H9 (cell line): ENCODE results near the gene RAB19. TPM values are rescaled to one million over a fixed set of nuclear protein-coding genes. Genes with fewer than 3 reads are reported as not detected.

ENCODE experiments used
- DNase-seq: peaks from one replicate; pipeline ENCODE4 v3.0.0-alpha.2; 2017
- H2AFZ ChIP-seq: one replicate; pipeline ENCODE4 v1.6.1; 2013; ENCODE audit warnings: mild to moderate bottlenecking, low read length, control low read depth, moderate library complexity
- H2AK5ac ChIP-seq: 2 replicates; pipeline ENCODE4 v1.6.1; 2013; ENCODE audit warnings: low read length, control low read depth, mixed read lengths; ENCODE audit not compliant: insufficient read length
- H2BK120ac ChIP-seq: one replicate; pipeline ENCODE4 v1.6.1; 2013; ENCODE audit warnings: low read depth, mild to moderate bottlenecking, low read length, control low read depth, inconsistent platforms; ENCODE audit not compliant: poor library complexity, severe bottlenecking
- H2BK12ac ChIP-seq: 2 replicates; pipeline ENCODE4 v1.6.1; 2013; ENCODE audit warnings: low read length, control low read depth, mixed read lengths, low read depth; ENCODE audit not compliant: insufficient read length
- H2BK15ac ChIP-seq: 2 replicates; pipeline ENCODE4 v1.6.1; 2013; ENCODE audit warnings: low read depth, low read length, control low read depth
- H2BK20ac ChIP-seq: one replicate; pipeline ENCODE4 v1.6.1; 2013; ENCODE audit warnings: low read depth, mild to moderate bottlenecking, low read length, control low read depth, inconsistent platforms; ENCODE audit not compliant: poor library complexity, severe bottlenecking
- H2BK5ac ChIP-seq: 2 replicates; pipeline ENCODE4 v1.6.1; 2013; ENCODE audit warnings: low read length, control low read depth, mixed read lengths; ENCODE audit not compliant: insufficient read length
- H3K14ac ChIP-seq: 2 replicates; pipeline ENCODE4 v1.6.1; 2013; ENCODE audit warnings: low read length, control low read depth; ENCODE audit not compliant: insufficient read depth
- H3K18ac ChIP-seq: 2 replicates; pipeline ENCODE4 v1.6.1; 2013; ENCODE audit warnings: low read depth, mild to moderate bottlenecking, mixed read lengths, low read length, control low read depth; ENCODE audit not compliant: insufficient read length
- H3K23ac ChIP-seq: 2 replicates; pipeline ENCODE4 v1.6.1; 2013; ENCODE audit warnings: low read length, control low read depth, mixed read lengths, low read depth; ENCODE audit not compliant: insufficient read length
- H3K23me2 ChIP-seq: 2 replicates; pipeline ENCODE4 v1.6.1; 2013; ENCODE audit warnings: low read depth, mild to moderate bottlenecking, mixed read lengths, low read length, control low read depth; ENCODE audit not compliant: insufficient read length, poor library complexity, severe bottlenecking
- H3K27ac ChIP-seq: 2 replicates; pipeline ENCODE4 v1.5.1; 2013; ENCODE audit warnings: low read length, control low read depth, mixed read lengths, low read depth; ENCODE audit not compliant: insufficient read length
- H3K27me3 ChIP-seq: 2 replicates; pipeline ENCODE4 v1.6.1; 2013; ENCODE audit warnings: low read length, control low read depth, inconsistent platforms; ENCODE audit not compliant: insufficient read depth
- H3K4ac ChIP-seq: 2 replicates; pipeline ENCODE4 v1.6.1; 2013; ENCODE audit warnings: low read depth, mild to moderate bottlenecking, control low read depth, inconsistent platforms, low read length, moderate library complexity
- H3K4me1 ChIP-seq: 2 replicates; pipeline ENCODE4 v1.6.1; 2013; ENCODE audit warnings: low read length, control low read depth, inconsistent platforms; ENCODE audit not compliant: insufficient read depth
- H3K4me2 ChIP-seq: 2 replicates; pipeline ENCODE4 v1.6.1; 2013; ENCODE audit warnings: low read length, control low read depth, mixed read lengths; ENCODE audit not compliant: insufficient read length, insufficient read depth
- H3K56ac ChIP-seq: 2 replicates; pipeline ENCODE4 v1.6.1; 2013; ENCODE audit warnings: low read depth, mild to moderate bottlenecking, mixed read lengths, low read length, control low read depth; ENCODE audit not compliant: insufficient read length
- H3K79me1 ChIP-seq: 2 replicates; pipeline ENCODE4 v1.6.1; 2013; ENCODE audit warnings: low read depth, mild to moderate bottlenecking, moderate library complexity, low read length, control low read depth, inconsistent platforms; ENCODE audit not compliant: insufficient read depth, poor library complexity, severe bottlenecking
- H3K79me2 ChIP-seq: 2 replicates; pipeline ENCODE4 v1.6.1; 2013; ENCODE audit warnings: low read length, control low read depth, inconsistent platforms; ENCODE audit not compliant: insufficient read depth
- H3K9ac ChIP-seq: 2 replicates; pipeline ENCODE4 v1.6.1; 2013; ENCODE audit warnings: low read length, control low read depth, mixed read lengths; ENCODE audit not compliant: insufficient read length; ENCODE audit errors: extremely low read depth
- H3K9me3 ChIP-seq: one replicate; pipeline ENCODE4 v1.6.1; 2013; ENCODE audit warnings: low read depth, low read length, inconsistent platforms; ENCODE audit not compliant: control insufficient read depth
- H3T11ph ChIP-seq: one replicate; pipeline ENCODE4 v1.6.1; 2013; ENCODE audit warnings: mild to moderate bottlenecking, low read length, control low read depth, inconsistent platforms
- H4K20me1 ChIP-seq: one replicate; pipeline ENCODE4 v1.6.1; 2013; ENCODE audit not compliant: control insufficient read depth, insufficient read length, insufficient read depth
- H4K5ac ChIP-seq: 2 replicates; pipeline ENCODE4 v1.6.1; 2013; ENCODE audit warnings: low read depth, mild to moderate bottlenecking, mixed read lengths, low read length, control low read depth; ENCODE audit not compliant: insufficient read length
- H4K8ac ChIP-seq: replicated peaks from 2 replicates; pipeline ENCODE4 v1.6.1; 2013; ENCODE audit warnings: low read length, control low read depth, mixed read lengths, low read depth; ENCODE audit not compliant: insufficient read length
- H4K91ac ChIP-seq: 2 replicates; pipeline ENCODE4 v1.6.1; 2013; ENCODE audit warnings: low read depth, mild to moderate bottlenecking, moderate library complexity, mixed read lengths, low read length, control low read depth; ENCODE audit not compliant: insufficient read length
- H3K27ac Mint-ChIP-seq, 3 experiments: 2 replicates in 2 of 3; 3 replicates in 1 of 3; pipeline ENCODE4 v1.8.0; 2020 to 2021; ENCODE audit warnings: mixed read lengths in 3 of 3, mild to moderate bottlenecking in 1 of 3, moderate library complexity in 1 of 3
- H3K27me3 Mint-ChIP-seq: 2 replicates; pipeline ENCODE4 v1.8.0; 2021; ENCODE audit warnings: low read depth, mild to moderate bottlenecking, moderate library complexity, mixed read lengths
- H3K36me3 Mint-ChIP-seq, 3 experiments: 2 replicates in 2 of 3; 3 replicates in 1 of 3; pipeline ENCODE4 v1.8.0; 2020 to 2021; ENCODE audit warnings: low read depth in 3 of 3, mixed read lengths in 3 of 3; ENCODE audit not compliant: insufficient read depth in 1 of 3
- H3K4me1 Mint-ChIP-seq, 2 experiments: 2 replicates each; pipeline ENCODE4 v1.8.0; 2020; ENCODE audit warnings: mixed read lengths in 2 of 2
- H3K4me3 Mint-ChIP-seq, 2 experiments: 2 replicates in 1 of 2; 3 replicates in 1 of 2; pipeline ENCODE4 v1.8.0; 2020 to 2021; ENCODE audit warnings: mild to moderate bottlenecking in 2 of 2, mixed read lengths in 2 of 2, moderate library complexity in 1 of 2
- H3K9me3 Mint-ChIP-seq, 2 experiments: 2 replicates in 1 of 2; 3 replicates in 1 of 2; pipeline ENCODE4 v1.8.0; 2020; ENCODE audit warnings: mild to moderate bottlenecking in 2 of 2, mixed read lengths in 2 of 2, moderate library complexity in 1 of 2
- CTCF ChIP-seq: fragments of 200-600 bp; sonication (generic); conservative IDR thresholded peaks from 3 replicates; pipeline ENCODE4 v1.8.0; 2021; ENCODE audit warnings: antibody characterized with exemption, mild to moderate bottlenecking
- WGBS: extraction: QIAGEN DNeasy Blood & Tissue Kit; methylation state at CpG from one replicate; pipeline ENCODE4 v1.1.7; 2013; ENCODE audit warnings: missing lambda C conversion rate, low lambda C conversion rate, mixed read lengths; ENCODE audit not compliant: insufficient read length; ENCODE audit errors: extremely low coverage; 5-methylcytosine and 5-hydroxymethylcytosine counted together
- total RNA-seq: library from RNA; stranded (reverse); gene quantifications from 2 replicates; pipeline ENCODE4 v1.2.1, GENCODE V29; 2021

RAB19 gene
- total RNA-seq, 1 experiment from 2014 or later: 15.1 TPM

DNA sequence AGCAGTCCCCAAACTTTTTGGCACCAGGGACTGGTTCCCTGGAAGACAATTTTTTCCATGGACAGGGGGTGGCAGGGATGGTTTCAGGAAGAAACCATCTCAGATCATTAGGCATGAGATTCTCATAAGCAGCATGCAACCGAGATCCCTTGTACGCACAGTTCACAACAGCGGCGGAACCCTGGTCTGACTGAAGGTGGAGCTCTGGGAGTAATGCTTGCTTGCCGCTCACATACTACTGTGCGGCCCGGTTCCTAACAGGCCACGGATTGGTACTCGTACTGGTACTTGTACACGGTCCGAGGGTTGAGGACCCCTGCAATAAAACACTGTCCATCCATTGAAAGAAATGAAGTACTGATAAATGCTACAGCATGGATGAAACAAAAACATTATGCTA is 42.6 kb downstream of the RAB19 start:
- H3K27ac Mint-ChIP-seq: peak overlapping the region in 1 of 3 experiments; percentile 62; a peak in 1 of 7 replicates

More for the DNA sequence above, 42.6 kb downstream of the RAB19 start:
- Histone ChIP-seq H2BK5ac (no peak overlapping the region), H3K27me3 (no peaks in the 10 kb centered on the region), H3K4me1 (peaks cover 17% of the 10 kb centered on the region; the same call in 1 of the 2 replicates), H2BK20ac (no peak overlapping the region), H4K5ac (no peak overlapping the region), H3K56ac (no peak overlapping the region), H2BK120ac (no peak overlapping the region), H3K4ac (no peak overlapping the region), H2AFZ (no peak overlapping the region), H3K27ac (no peak overlapping the region), H4K91ac (no peak overlapping the region), H2BK12ac (no peak overlapping the region), H3T11ph (no peak overlapping the region), H3K9ac (no peak overlapping the region), H3K9me3 (no peaks in the 10 kb centered on the region), H2AK5ac (no peak overlapping the region), H3K23ac (no peak overlapping the region), H3K79me1 (no peaks in the 10 kb centered on the region), H4K20me1 (no peaks in the 10 kb centered on the region), H3K14ac (no peak overlapping the region), H3K23me2 (no peaks in the 10 kb centered on the region), H3K18ac (no peak overlapping the region), H4K8ac (no peak overlapping the region), H2BK15ac (no peak overlapping the region), H3K4me2 (no peak overlapping the region), H3K79me2 (no peaks in the 10 kb centered on the region)
- TF ChIP-seq CTCF: no peak
- WGBS: no CpG with 5 or more reads among the region's 11 CpGs
- Mint-ChIP-seq H3K4me3 (no peak overlapping the region), H3K36me3 (peaks cover 3 to 9% (median 6%) of the 10 kb centered on the region in 3 experiments; a peak in 4 of 7 replicates), H3K27me3 (no peaks in the 10 kb centered on the region; the same call in 1 of the 2 replicates), H3K4me1 (peaks cover 38 to 42% of the 10 kb centered on the region in 2 experiments), H3K9me3 (no peaks in the 10 kb centered on the region; a peak in 2 of 5 replicates)
- no peak for DNase-seq
